Activated T-helper 17 cell treated with anti-CD3 and anti-CD28 coated beads, Interleukin-2, amount 50 U/mL, for 72 hours (primary cell): ENCODE data around the gene MAPK8. TPM values are rescaled to one million over a fixed set of nuclear protein-coding genes. Genes with fewer than 3 reads are reported as not detected.
"Not testable (repeated sequence)": the region's sequence is repeated elsewhere in the genome, so short reads cannot be mapped to it uniquely, and the experiment has no call there.

Experiments
- ATAC-seq: fragments of 150-1000 bp; cut with Tn5 transposase; replicated peaks from 2 replicates; pipeline ENCODE4 v1.10.0; 2021; ENCODE audit warnings: mild to moderate bottlenecking, moderate library complexity
- H3K27ac Mint-ChIP-seq: one replicate; pipeline ENCODE4 v1.8.0; 2022; ENCODE audit warnings: mixed read lengths
- H3K27me3 Mint-ChIP-seq: one replicate; pipeline ENCODE4 v1.8.0; 2022; ENCODE audit warnings: mixed read lengths
- H3K36me3 Mint-ChIP-seq: one replicate; pipeline ENCODE4 v1.8.0; 2022; ENCODE audit warnings: low read depth, mild to moderate bottlenecking, mixed read lengths
- H3K4me1 Mint-ChIP-seq: one replicate; pipeline ENCODE4 v1.8.0; 2022; ENCODE audit warnings: mixed read lengths
- H3K4me3 Mint-ChIP-seq: one replicate; pipeline ENCODE4 v1.8.0; 2022; ENCODE audit warnings: mild to moderate bottlenecking, mixed read lengths
- H3K9me3 Mint-ChIP-seq: one replicate; pipeline ENCODE4 v1.8.0; 2022; ENCODE audit warnings: mixed read lengths
- total RNA-seq, 2 donors: library from RNA; stranded (reverse); gene quantifications; one replicate each; pipeline ENCODE4 v1.2.3, GENCODE V29; 2022

Gene MAPK8
- total RNA-seq, 2 donors from 2014 or later, result 36.4 to 41.7 TPM

- H3K4me3 Mint-ChIP-seq, result no peak overlapping the region
- no peak for ATAC-seq
- no peaks in the 10 kb centered on the region for H3K4me1 Mint-ChIP-seq
- no peaks in the 10 kb centered on the region for H3K27me3 Mint-ChIP-seq
- H3K36me3 Mint-ChIP-seq, result peaks cover 20% of the 10 kb centered on the region
- H3K9me3 Mint-ChIP-seq, result no peaks in the 10 kb centered on the region
- no peak overlapping the region for H3K27ac Mint-ChIP-seq
These were observed 111.8 kb downstream of the MAPK8 start for GRCh38 chr10:48418189-48418788.

- no peak overlapping the region for H3K4me3 Mint-ChIP-seq
- H3K36me3 Mint-ChIP-seq, result peaks cover 18% of the 10 kb centered on the region
- no peaks in the 10 kb centered on the region for H3K4me1 Mint-ChIP-seq
- no peaks in the 10 kb centered on the region for H3K27me3 Mint-ChIP-seq
- no peak for ATAC-seq
- H3K27ac Mint-ChIP-seq, result no peak overlapping the region
- no peaks in the 10 kb centered on the region for H3K9me3 Mint-ChIP-seq
These were observed 113.2 kb downstream of the MAPK8 start for GRCh38 chr10:48419714-48420113.

DNA sequence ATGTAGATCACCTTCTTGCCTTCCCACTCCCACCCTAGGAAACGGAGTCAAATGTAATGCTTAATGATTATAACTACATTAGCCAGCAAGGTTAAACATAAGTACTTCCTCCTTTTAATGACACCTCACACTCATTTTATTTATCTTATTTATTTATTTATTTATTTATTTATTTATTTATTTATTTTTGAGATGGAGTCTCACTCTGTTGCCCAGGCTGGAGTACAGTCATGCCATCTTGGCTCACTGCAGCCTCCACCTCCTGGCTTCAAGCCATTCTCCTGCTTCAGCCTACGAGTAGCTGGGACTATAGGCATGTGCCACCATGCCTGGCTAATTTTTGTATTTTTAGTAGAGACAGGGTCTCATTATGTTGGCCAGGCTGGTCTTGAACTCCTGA is 115.4 kb downstream of the MAPK8 start:
- not testable (repeated sequence) for H3K27ac Mint-ChIP-seq, ATAC-seq, H3K27me3 Mint-ChIP-seq, H3K4me3 Mint-ChIP-seq, H3K9me3 Mint-ChIP-seq, H3K4me1 Mint-ChIP-seq
- H3K36me3 Mint-ChIP-seq, result peaks cover 19% of the 10 kb centered on the region

DNA sequence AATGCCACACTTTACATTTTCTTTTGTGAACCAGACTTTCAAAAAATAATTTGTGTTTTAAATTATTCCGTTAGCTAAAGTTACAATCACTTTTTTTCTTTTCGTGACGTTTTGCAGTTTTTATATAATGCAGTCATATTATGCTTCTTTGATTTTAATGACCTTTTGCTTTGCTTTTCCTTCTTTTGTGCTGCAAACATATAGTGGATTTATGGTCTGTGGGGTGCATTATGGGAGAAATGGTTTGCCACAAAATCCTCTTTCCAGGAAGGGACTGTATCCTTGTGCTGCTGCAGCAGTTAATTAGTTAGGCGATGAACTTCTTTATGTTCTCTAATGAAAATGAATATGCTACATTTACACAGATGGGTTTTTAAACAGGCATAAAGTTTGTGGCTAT is 117.4 kb downstream of the MAPK8 start:
- peaks cover 37% of the 10 kb centered on the region for H3K36me3 Mint-ChIP-seq
- no peak overlapping the region for H3K4me3 Mint-ChIP-seq
- no peaks in the 10 kb centered on the region for H3K9me3 Mint-ChIP-seq
- ATAC-seq, result no peak
- no peaks in the 10 kb centered on the region for H3K4me1 Mint-ChIP-seq
- no peak overlapping the region for H3K27ac Mint-ChIP-seq
- no peaks in the 10 kb centered on the region for H3K27me3 Mint-ChIP-seq

- Mint-ChIP-seq H3K27me3 (no peaks in the 10 kb centered on the region), H3K4me3 (no peak overlapping the region), H3K27ac (no peak overlapping the region), H3K4me1 (no peaks in the 10 kb centered on the region), H3K9me3 (no peaks in the 10 kb centered on the region), H3K36me3 (peaks cover 56% of the 10 kb centered on the region)
- no peak for ATAC-seq
These were observed 122.4 kb downstream of the MAPK8 start for GRCh38 chr10:48428896-48429295.

- H3K27ac Mint-ChIP-seq, result no peak overlapping the region
- no peak overlapping the region for H3K4me3 Mint-ChIP-seq
- no peaks in the 10 kb centered on the region for H3K27me3 Mint-ChIP-seq
- H3K4me1 Mint-ChIP-seq, result no peaks in the 10 kb centered on the region
- no peaks in the 10 kb centered on the region for H3K9me3 Mint-ChIP-seq
- no peak for ATAC-seq
- H3K36me3 Mint-ChIP-seq, result peaks cover 60% of the 10 kb centered on the region
These were observed 122.8 kb downstream of the MAPK8 start for GRCh38 chr10:48429309-48429708.

DNA sequence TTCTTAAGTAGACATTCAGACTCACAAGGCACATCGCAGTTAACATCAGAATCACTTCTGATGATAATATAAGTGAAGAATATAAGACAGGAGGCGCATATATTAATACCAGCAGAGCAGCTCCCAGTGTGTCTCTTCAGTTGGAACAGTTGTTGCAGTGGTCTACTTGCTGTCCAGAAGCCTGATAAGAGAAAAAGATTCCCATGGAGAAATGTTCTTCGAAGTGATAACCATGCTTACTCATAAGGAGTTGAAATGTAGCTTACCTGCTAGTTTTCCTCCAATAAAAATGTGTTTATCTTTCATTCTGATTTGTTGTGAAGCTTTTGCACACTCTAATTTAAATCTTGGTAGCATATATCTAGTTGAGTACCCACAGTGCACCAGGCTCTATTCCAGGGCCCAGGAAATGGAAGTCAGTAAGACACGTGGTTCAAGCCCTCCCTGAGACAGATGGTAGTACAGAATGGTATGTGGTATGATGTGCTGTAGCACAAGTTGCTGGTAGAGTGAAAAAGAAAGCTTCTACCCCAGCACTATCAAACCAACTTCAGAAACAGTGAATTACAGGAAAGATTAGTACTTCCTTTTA is 124.0 kb downstream of the MAPK8 start:
- no peaks in the 10 kb centered on the region for H3K9me3 Mint-ChIP-seq
- peaks cover 66% of the 10 kb centered on the region for H3K36me3 Mint-ChIP-seq
- no peaks in the 10 kb centered on the region for H3K27me3 Mint-ChIP-seq
- no peak for ATAC-seq
- H3K27ac Mint-ChIP-seq, result no peak overlapping the region
- no peaks in the 10 kb centered on the region for H3K4me1 Mint-ChIP-seq
- no peak overlapping the region for H3K4me3 Mint-ChIP-seq

- ATAC-seq, result no peak
- Mint-ChIP-seq H3K4me1 (no peaks in the 10 kb centered on the region), H3K36me3 (peaks cover 65% of the 10 kb centered on the region), H3K27ac (no peak overlapping the region), H3K9me3 (no peaks in the 10 kb centered on the region), H3K27me3 (no peaks in the 10 kb centered on the region), H3K4me3 (no peak overlapping the region)
These were observed 125.4 kb downstream of the MAPK8 start for GRCh38 chr10:48431871-48432270.

- H3K4me1 Mint-ChIP-seq, result no peaks in the 10 kb centered on the region
- no peak overlapping the region for H3K4me3 Mint-ChIP-seq
- no peak overlapping the region for H3K27ac Mint-ChIP-seq
- no peaks in the 10 kb centered on the region for H3K9me3 Mint-ChIP-seq
- no peaks in the 10 kb centered on the region for H3K27me3 Mint-ChIP-seq
- H3K36me3 Mint-ChIP-seq, result peaks cover 32% of the 10 kb centered on the region
- no peak for ATAC-seq
These were observed 131.1 kb downstream of the MAPK8 start for GRCh38 chr10:48437546-48437945.

GRCh38 chr10:48439031-48439430 is 132.6 kb downstream of the MAPK8 start:
- no peak for ATAC-seq
- H3K4me3 Mint-ChIP-seq, result no peak overlapping the region
- no peaks in the 10 kb centered on the region for H3K27me3 Mint-ChIP-seq
- peaks cover 4% of the 10 kb centered on the region for H3K4me1 Mint-ChIP-seq
- no peak overlapping the region for H3K27ac Mint-ChIP-seq
- H3K9me3 Mint-ChIP-seq, result no peaks in the 10 kb centered on the region
- H3K36me3 Mint-ChIP-seq, result peaks cover 23% of the 10 kb centered on the region

DNA sequence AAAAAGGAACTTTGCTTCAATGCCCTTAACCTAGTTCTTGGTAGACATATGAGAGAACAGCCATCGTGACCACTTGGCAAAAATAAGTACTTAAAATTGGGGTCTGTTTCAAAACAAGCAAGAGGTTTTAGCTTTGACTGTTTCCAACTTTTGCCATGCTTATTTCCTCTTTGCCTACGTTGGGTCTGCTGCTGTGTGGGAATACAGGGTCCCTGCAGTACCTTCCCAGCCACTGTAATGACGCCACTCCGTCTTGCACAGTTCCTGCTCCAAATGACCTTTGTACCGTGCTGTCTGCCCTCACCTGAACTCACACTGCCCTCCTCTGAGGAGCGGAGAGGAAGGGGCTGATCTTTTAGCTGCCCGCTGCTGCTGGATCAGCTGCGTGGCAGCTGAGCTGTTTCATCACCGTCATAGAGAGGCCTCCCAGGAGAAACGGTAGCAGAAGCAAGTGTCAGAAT is 133.1 kb downstream of the MAPK8 start:
- Mint-ChIP-seq H3K36me3 (peaks cover 18% of the 10 kb centered on the region), H3K4me3 (no peak overlapping the region), H3K4me1 (peaks cover 4% of the 10 kb centered on the region), H3K27ac (no peak overlapping the region), H3K9me3 (no peaks in the 10 kb centered on the region), H3K27me3 (no peaks in the 10 kb centered on the region)
- ATAC-seq, result no peak

DNA sequence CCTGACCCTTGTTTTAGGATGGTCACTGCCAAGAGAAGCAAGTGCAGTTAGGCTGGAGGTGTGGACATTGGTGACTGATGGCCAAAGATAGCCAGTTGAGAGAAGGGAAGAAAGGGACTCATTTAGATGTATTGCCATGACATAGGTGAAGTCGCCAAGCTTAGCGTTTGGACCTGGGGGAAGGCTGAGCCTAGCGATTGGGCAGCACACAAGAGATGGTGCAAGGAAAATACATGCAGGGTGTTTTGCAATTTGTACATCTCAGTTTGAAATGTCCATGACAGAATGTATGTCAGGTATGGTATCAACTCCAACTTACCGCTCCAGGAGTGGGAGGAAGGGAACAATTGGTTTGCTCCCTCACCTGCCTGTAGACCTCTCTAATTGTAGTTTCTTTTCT is 134.3 kb downstream of the MAPK8 start:
- ATAC-seq, result no peak
- Mint-ChIP-seq H3K27me3 (no peaks in the 10 kb centered on the region), H3K4me1 (peaks cover 4% of the 10 kb centered on the region), H3K27ac (no peak overlapping the region), H3K4me3 (no peak overlapping the region), H3K9me3 (no peaks in the 10 kb centered on the region), H3K36me3 (peaks cover 13% of the 10 kb centered on the region)

GRCh38 chr10:48442090-48442808 is 135.8 kb downstream of the MAPK8 start:
- H3K27me3 Mint-ChIP-seq, result peaks cover 3% of the 10 kb centered on the region
- no peak overlapping the region for H3K4me3 Mint-ChIP-seq
- H3K9me3 Mint-ChIP-seq, result no peaks in the 10 kb centered on the region
- peaks cover 4% of the 10 kb centered on the region for H3K4me1 Mint-ChIP-seq
- ATAC-seq, result no peak
- peaks cover 8% of the 10 kb centered on the region for H3K36me3 Mint-ChIP-seq
- H3K27ac Mint-ChIP-seq, result no peak overlapping the region

GRCh38 chr10:48442809-48443177 is 136.3 kb downstream of the MAPK8 start:
- ATAC-seq, result no peak
- Mint-ChIP-seq H3K27me3 (peaks cover 3% of the 10 kb centered on the region), H3K9me3 (no peaks in the 10 kb centered on the region), H3K4me3 (no peak overlapping the region), H3K4me1 (peaks cover 4% of the 10 kb centered on the region), H3K36me3 (peaks cover 8% of the 10 kb centered on the region), H3K27ac (no peak overlapping the region)

GRCh38 chr10:48444266-48444665 is 137.8 kb downstream of the MAPK8 start:
- no peak for ATAC-seq
- Mint-ChIP-seq H3K27me3 (peaks cover 3% of the 10 kb centered on the region), H3K27ac (no peak overlapping the region)

More at GRCh38 chr10:48444266-48444665, 137.8 kb downstream of the MAPK8 start:
- no peak overlapping the region for H3K4me3 Mint-ChIP-seq
- peaks cover 4% of the 10 kb centered on the region for H3K4me1 Mint-ChIP-seq
- no peaks in the 10 kb centered on the region for H3K36me3 Mint-ChIP-seq
- no peaks in the 10 kb centered on the region for H3K9me3 Mint-ChIP-seq
